ENCODE results near the gene PAPOLB. TPM values are rescaled to one million over a fixed set of nuclear protein-coding genes. Genes with fewer than 3 reads are reported as not detected.

The PAPOLB gene
- total RNA-seq, 1 experiment from 2014 or later, result not detected

GRCh38 chr7:4889682-4890081 lies 27.9 kb upstream of the PAPOLB start:
- POLR2A ChIA-PET, result no interaction called here
- no peaks in the 10 kb centered on the region for H3K9me3 Mint-ChIP-seq (ENCODE audit: unreplicated experiment)
- CTCF ChIA-PET, result no interaction called here
- no peaks in the 10 kb centered on the region for H3K36me3 Mint-ChIP-seq (ENCODE audit: insufficient read depth, unreplicated experiment)
- H3K4me3 Mint-ChIP-seq (ENCODE audit: unreplicated experiment), result no peak overlapping the region
- intact Hi-C loops (cut with micrococcal nuclease), result no loop called here
- TF ChIP-seq, protein P1, sequence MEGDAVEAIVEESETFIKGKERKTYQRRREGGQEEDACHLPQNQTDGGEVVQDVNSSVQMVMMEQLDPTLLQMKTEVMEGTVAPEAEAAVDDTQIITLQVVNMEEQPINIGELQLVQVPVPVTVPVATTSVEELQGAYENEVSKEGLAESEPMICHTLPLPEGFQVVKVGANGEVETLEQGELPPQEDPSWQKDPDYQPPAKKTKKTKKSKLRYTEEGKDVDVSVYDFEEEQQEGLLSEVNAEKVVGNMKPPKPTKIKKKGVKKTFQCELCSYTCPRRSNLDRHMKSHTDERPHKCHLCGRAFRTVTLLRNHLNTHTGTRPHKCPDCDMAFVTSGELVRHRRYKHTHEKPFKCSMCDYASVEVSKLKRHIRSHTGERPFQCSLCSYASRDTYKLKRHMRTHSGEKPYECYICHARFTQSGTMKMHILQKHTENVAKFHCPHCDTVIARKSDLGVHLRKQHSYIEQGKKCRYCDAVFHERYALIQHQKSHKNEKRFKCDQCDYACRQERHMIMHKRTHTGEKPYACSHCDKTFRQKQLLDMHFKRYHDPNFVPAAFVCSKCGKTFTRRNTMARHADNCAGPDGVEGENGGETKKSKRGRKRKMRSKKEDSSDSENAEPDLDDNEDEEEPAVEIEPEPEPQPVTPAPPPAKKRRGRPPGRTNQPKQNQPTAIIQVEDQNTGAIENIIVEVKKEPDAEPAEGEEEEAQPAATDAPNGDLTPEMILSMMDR (IDR thresholded peaks at IDR 0.05; ENCODE audit: unreplicated experiment), result no peak
- BruUV-seq (replicated peaks), result no TSS peak
- H3K27me3 Mint-ChIP-seq (ENCODE audit: insufficient read depth, unreplicated experiment), result no peaks in the 10 kb centered on the region
- H3K27ac Mint-ChIP-seq (ENCODE audit: low read depth, unreplicated experiment), result no peak overlapping the region
- no peaks in the 10 kb centered on the region for H3K4me1 Mint-ChIP-seq (ENCODE audit: insufficient read depth, unreplicated experiment)
- no peak for DNase-seq (ENCODE audit: unreplicated experiment)

- no peak for DNase-seq (ENCODE audit: unreplicated experiment)
- CTCF ChIA-PET, result interaction anchor here (0.6 to 0.7 kb wide), 3 partner anchors 25 to 1261 kb away, joined by 3 read pairs; no protein-coding TSS in a partner anchor
- POLR2A ChIA-PET, result no interaction called here
- H3K27ac Mint-ChIP-seq (ENCODE audit: low read depth, unreplicated experiment), result no peak overlapping the region
- no TSS peak for BruUV-seq (replicated peaks)
- intact Hi-C loops (cut with micrococcal nuclease), result no loop called here
- H3K4me1 Mint-ChIP-seq (ENCODE audit: insufficient read depth, unreplicated experiment), result no peaks in the 10 kb centered on the region
- TF ChIP-seq, protein P1 (IDR thresholded peaks at IDR 0.05; ENCODE audit: unreplicated experiment), result no peak
- H3K9me3 Mint-ChIP-seq (ENCODE audit: unreplicated experiment), result no peaks in the 10 kb centered on the region
- no peaks in the 10 kb centered on the region for H3K36me3 Mint-ChIP-seq (ENCODE audit: insufficient read depth, unreplicated experiment)
- no peak overlapping the region for H3K4me3 Mint-ChIP-seq (ENCODE audit: unreplicated experiment)
- no peaks in the 10 kb centered on the region for H3K27me3 Mint-ChIP-seq (ENCODE audit: insufficient read depth, unreplicated experiment)
Measured at GRCh38 chr7:4888161-4888560, 26.3 kb upstream of the PAPOLB start.

- DNase-seq (ENCODE audit: unreplicated experiment), result no peak
- no peak overlapping the region for H3K4me3 Mint-ChIP-seq (ENCODE audit: unreplicated experiment)
- no peak overlapping the region for H3K27ac Mint-ChIP-seq (ENCODE audit: low read depth, unreplicated experiment)
- TF ChIP-seq, protein P1 (IDR thresholded peaks at IDR 0.05; ENCODE audit: unreplicated experiment), result no peak
- no peaks in the 10 kb centered on the region for H3K4me1 Mint-ChIP-seq (ENCODE audit: insufficient read depth, unreplicated experiment)
- ChIA-PET CTCF (no interaction called here), POLR2A (no interaction called here)
- H3K9me3 Mint-ChIP-seq (ENCODE audit: unreplicated experiment), result no peaks in the 10 kb centered on the region
- no TSS peak for BruUV-seq (replicated peaks)
- H3K27me3 Mint-ChIP-seq (ENCODE audit: insufficient read depth, unreplicated experiment), result peaks cover 13% of the 10 kb centered on the region
- no peaks in the 10 kb centered on the region for H3K36me3 Mint-ChIP-seq (ENCODE audit: insufficient read depth, unreplicated experiment)
- intact Hi-C loops (cut with micrococcal nuclease), result no loop called here
Measured at GRCh38 chr7:4886671-4887070, 24.8 kb upstream of the PAPOLB start.

GRCh38 chr7:4885317-4885807 lies 23.5 kb upstream of the PAPOLB start:
- CTCF ChIA-PET, result no interaction called here
- Mint-ChIP-seq H3K9me3 (ENCODE audit: unreplicated experiment) (no peaks in the 10 kb centered on the region), H3K27ac (ENCODE audit: low read depth, unreplicated experiment) (no peak overlapping the region), H3K4me1 (ENCODE audit: insufficient read depth, unreplicated experiment) (no peaks in the 10 kb centered on the region), H3K36me3 (ENCODE audit: insufficient read depth, unreplicated experiment) (no peaks in the 10 kb centered on the region), H3K27me3 (ENCODE audit: insufficient read depth, unreplicated experiment) (peaks cover 13% of the 10 kb centered on the region), H3K4me3 (ENCODE audit: unreplicated experiment) (no peak overlapping the region)
- intact Hi-C loops (cut with micrococcal nuclease), result no loop called here
- TF ChIP-seq, protein P1 (IDR thresholded peaks at IDR 0.05; ENCODE audit: unreplicated experiment), result no peak
- POLR2A ChIA-PET, result no interaction called here
- DNase-seq (ENCODE audit: unreplicated experiment), result no peak
- BruUV-seq (replicated peaks), result no TSS peak
